Thymus (tissue), 11 donors: ENCODE data around the gene ATF1. TPM values are rescaled to one million over a fixed set of nuclear protein-coding genes. Genes with fewer than 3 reads are reported as not detected.
"Not testable (repeated sequence)": the region's sequence is repeated elsewhere in the genome, so short reads cannot be mapped to it uniquely, and the experiment has no call there.

Source experiments
- DNase-seq, 9 donors: peaks; one replicate each; pipeline ENCODE4 v3.0.0-alpha.2; 2013; ENCODE audit warnings: low spot score in 9 of 9, low read depth in 6 of 9, missing footprints in 1 of 9
- H3K27ac ChIP-seq, 2 donors: one replicate each; pipeline ENCODE4 v1.5.1; 2013; ENCODE audit warnings: control low read depth in 1 of 2, low read depth in 1 of 2, low read length in 1 of 2, mild to moderate bottlenecking in 1 of 2, moderate library complexity in 1 of 2
- H3K27me3 ChIP-seq, 2 donors: one replicate each; pipeline ENCODE4 v1.5.1; 2013; ENCODE audit warnings: low read length in 1 of 2; ENCODE audit not compliant: control insufficient read depth in 2 of 2, insufficient read depth in 1 of 2
- H3K36me3 ChIP-seq, 2 donors: one replicate each; pipeline ENCODE4 v1.5.1; 2013; ENCODE audit warnings: low read length in 1 of 2, mild to moderate bottlenecking in 1 of 2, moderate library complexity in 1 of 2; ENCODE audit not compliant: control insufficient read depth in 2 of 2, insufficient read depth in 2 of 2
- H3K4me1 ChIP-seq, 2 donors: one replicate each; pipeline ENCODE4 v1.5.1; 2013; ENCODE audit warnings: low read length in 2 of 2; ENCODE audit not compliant: control insufficient read depth in 2 of 2, insufficient read depth in 2 of 2
- H3K4me3 ChIP-seq, 2 donors: one replicate each; pipeline ENCODE4 v1.5.1; 2013; ENCODE audit warnings: low read length in 2 of 2, control low read depth in 1 of 2, mild to moderate bottlenecking in 1 of 2
- H3K9me3 ChIP-seq, 2 donors: one replicate each; pipeline ENCODE4 v1.5.1; 2013; ENCODE audit warnings: low read length in 1 of 2, mild to moderate bottlenecking in 1 of 2; ENCODE audit not compliant: control insufficient read depth in 2 of 2, insufficient read depth in 1 of 2
- WGBS: extraction: QIAGEN DNeasy Blood & Tissue Kit; methylation state at CpG from one replicate; pipeline ENCODE4 v1.1.7; 2013; 5-methylcytosine and 5-hydroxymethylcytosine counted together
- polyA plus RNA-seq: library from polyadenylated mRNA; stranded (reverse); fragments of 200-250 nt; gene quantifications from one replicate; pipeline ENCODE4 v1.2.3, GENCODE V29; 2013
- total RNA-seq: library from RNA; stranded (reverse); fragments of 120-200 nt; gene quantifications from one replicate; pipeline ENCODE4 v1.2.4, GENCODE V29; 2013
- donor health status: healthy.

ATF1 gene
- total and polyA plus RNA-seq, 2 donors = 19.4 to 62.1 TPM

DNA sequence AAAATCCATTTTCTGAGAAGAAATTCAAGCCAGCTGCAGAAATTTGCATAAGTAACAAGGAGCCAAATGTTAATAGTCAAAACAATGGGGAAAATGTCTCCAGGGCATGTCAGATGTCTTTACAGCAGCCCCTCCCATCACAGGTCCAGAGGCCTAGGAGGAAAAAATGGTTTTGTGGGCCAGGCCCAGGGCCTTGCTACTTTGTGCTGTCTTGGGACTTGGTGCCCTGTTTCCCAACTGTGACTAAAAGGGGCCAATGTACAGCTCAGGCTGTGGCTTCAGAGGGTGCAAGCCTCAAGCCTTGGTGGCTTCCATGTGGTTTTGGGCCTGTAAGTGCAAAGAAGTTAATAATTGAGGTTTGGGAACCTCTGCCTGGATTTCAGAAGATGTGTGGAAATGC, 69.9 kb downstream of the ATF1 start:
- not testable (repeated sequence) for DNase-seq, H3K4me3 ChIP-seq, H3K27ac ChIP-seq, H3K4me1 ChIP-seq, H3K27me3 ChIP-seq, H3K36me3 ChIP-seq
- peaks cover 2 to 15% of the 10 kb centered on the region in 2 donors for H3K9me3 ChIP-seq

GRCh38 chr12:50839042-50839441, 75.1 kb downstream of the ATF1 start:
- no peaks in the 10 kb centered on the region for H3K36me3 ChIP-seq
- peaks cover 0 to 4% of the 10 kb centered on the region in 2 donors for H3K27me3 ChIP-seq
- 94% methylated on average over 2 of the region's 2 CpGs for WGBS
- no peak overlapping the region for H3K4me3 ChIP-seq
- no peak for DNase-seq
- H3K4me1 ChIP-seq = no peaks in the 10 kb centered on the region
- H3K27ac ChIP-seq = no peak overlapping the region
- H3K9me3 ChIP-seq = peaks cover under 1 to 13% of the 10 kb centered on the region in 2 donors

GRCh38 chr12:50840809-50841487, 77.0 kb downstream of the ATF1 start:
- H3K9me3 ChIP-seq = peaks cover 0 to 7% of the 10 kb centered on the region in 2 donors
- no peak overlapping the region for H3K4me3 ChIP-seq
- no peak overlapping the region for H3K27ac ChIP-seq
- 98% methylated on average over 7 of the region's 7 CpGs for WGBS
- H3K36me3 ChIP-seq = no peaks in the 10 kb centered on the region
- H3K27me3 ChIP-seq = peaks cover 0 to 4% of the 10 kb centered on the region in 2 donors
- peak in 1 of 9 donors; percentile 7 for DNase-seq
- no peaks in the 10 kb centered on the region for H3K4me1 ChIP-seq

DNA sequence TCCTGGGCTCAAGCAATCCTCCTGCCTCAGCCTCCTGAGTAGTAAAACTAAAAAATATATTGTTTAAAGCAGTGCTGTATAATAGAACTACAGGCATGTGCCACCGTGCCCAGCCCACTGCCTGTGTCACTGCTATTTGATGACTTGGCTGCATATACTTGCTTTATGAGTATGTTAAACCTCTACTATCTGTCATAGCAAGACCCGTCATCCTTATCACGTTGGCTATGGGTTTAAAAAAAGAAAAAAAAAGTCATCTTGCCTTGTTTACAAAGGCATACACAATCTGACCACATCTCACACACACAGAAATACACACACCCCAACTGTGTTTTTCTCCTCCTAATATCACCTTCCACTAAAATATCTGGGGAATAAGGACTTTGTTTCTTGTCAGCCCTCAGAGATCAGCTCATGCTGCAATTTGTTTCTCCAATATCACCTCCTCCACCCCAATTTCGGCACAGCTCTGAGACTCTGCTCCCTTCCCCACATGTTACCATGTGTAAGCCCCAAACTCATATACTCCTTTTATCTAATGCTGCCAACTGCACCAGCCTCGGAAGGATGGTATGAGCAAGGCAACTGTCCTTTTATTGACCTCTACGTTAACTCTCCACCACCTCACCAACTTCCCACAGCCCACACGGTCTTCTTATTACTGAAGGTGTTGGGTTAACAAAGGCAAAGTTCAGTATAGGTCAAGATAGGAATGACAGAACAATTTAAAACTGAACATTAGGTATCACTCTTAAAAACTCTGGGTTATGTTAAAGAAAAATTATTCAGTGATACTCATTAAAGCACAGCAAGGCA, 78.0 kb downstream of the ATF1 start:
- no peak overlapping the region for H3K4me3 ChIP-seq
- H3K27ac ChIP-seq = no peak overlapping the region
- no peaks in the 10 kb centered on the region for H3K36me3 ChIP-seq
- 82% methylated on average over 7 of the region's 7 CpGs for WGBS
- no peaks in the 10 kb centered on the region for H3K4me1 ChIP-seq
- peaks cover 0 to 7% of the 10 kb centered on the region in 2 donors for H3K9me3 ChIP-seq
- H3K27me3 ChIP-seq = peaks cover 0 to 4% of the 10 kb centered on the region in 2 donors
- no peak for DNase-seq

GRCh38 chr12:50842637-50843493, 79.0 kb downstream of the ATF1 start, which contains the start of gene TMPRSS12:
TMPRSS12 (plus strand) TSS chr12:50842926; CDS start chr12:50842965, 39 bp downstream.
- H3K27ac ChIP-seq = no peak within 1 kb of the TSS
- 67% methylated on average over 36 of the region's 36 CpGs for WGBS
- peaks cover 0 to 4% of the 10 kb centered on the region in 2 donors for H3K27me3 ChIP-seq
- H3K36me3 ChIP-seq = no peaks in the 10 kb centered on the region
- H3K9me3 ChIP-seq = peaks cover 0 to 7% of the 10 kb centered on the region in 2 donors
- peak in 1 of 9 donors; percentile 19 for DNase-seq
- no peaks in the 10 kb centered on the region for H3K4me1 ChIP-seq
- H3K4me3 ChIP-seq = peak within 1 kb of the TSS in 1 of 2 donors; percentile 36

DNA sequence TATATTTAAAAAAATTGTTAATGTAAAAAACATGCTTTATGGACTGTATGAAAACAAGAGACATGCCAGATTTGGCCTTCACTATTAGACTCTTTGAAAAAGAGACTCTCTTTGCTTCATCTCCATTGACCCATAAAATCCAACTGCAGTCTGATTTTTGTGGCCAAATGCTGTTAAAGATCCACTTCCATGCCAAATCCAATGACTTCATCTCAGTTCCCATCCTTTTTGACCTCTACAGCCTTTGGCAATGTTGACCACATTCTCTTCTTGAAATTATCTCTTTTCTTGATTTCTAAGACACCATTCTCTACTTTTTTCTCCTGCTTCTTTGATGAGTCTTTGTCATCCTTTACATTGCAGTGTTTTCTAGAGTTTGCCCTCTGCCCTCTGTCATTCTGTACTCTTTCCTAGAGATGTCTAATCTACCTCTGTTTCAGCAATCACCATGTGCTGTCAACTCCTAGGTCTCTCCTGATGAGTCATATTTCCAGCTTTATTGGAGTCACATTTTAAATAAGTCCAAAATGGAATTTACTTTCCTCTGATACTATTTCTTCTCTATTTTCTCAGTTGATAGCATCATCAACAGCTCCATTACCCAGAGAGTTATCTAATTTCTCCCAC, 81.2 kb downstream of the ATF1 start:
- peaks cover 0 to 4% of the 10 kb centered on the region in 2 donors for H3K27me3 ChIP-seq
- no peaks in the 10 kb centered on the region for H3K4me1 ChIP-seq
- H3K36me3 ChIP-seq = no peaks in the 10 kb centered on the region
- no peak overlapping the region for H3K4me3 ChIP-seq
- DNase-seq = no peak
- peaks cover 0 to 7% of the 10 kb centered on the region in 2 donors for H3K9me3 ChIP-seq
- no peak overlapping the region for H3K27ac ChIP-seq

GRCh38 chr12:50848963-50849362, 85.1 kb downstream of the ATF1 start:
- peaks cover 0 to 2% of the 10 kb centered on the region in 2 donors for H3K9me3 ChIP-seq
- no peak overlapping the region for H3K4me3 ChIP-seq
- H3K4me1 ChIP-seq = no peaks in the 10 kb centered on the region
- H3K27me3 ChIP-seq = no peaks in the 10 kb centered on the region
- no peak for DNase-seq
- no peaks in the 10 kb centered on the region for H3K36me3 ChIP-seq
- WGBS = 97% methylated on average over 2 of the region's 2 CpGs
- H3K27ac ChIP-seq = no peak overlapping the region

GRCh38 chr12:50855218-50855617, 91.3 kb downstream of the ATF1 start:
- H3K27ac ChIP-seq, H3K4me1 ChIP-seq, H3K4me3 ChIP-seq, DNase-seq, H3K36me3 ChIP-seq, H3K9me3 ChIP-seq, H3K27me3 ChIP-seq: not testable (repeated sequence)
- WGBS = 100% methylated on average over 1 of the region's 1 CpG
